ENCODE results near the gene CALHM5.

The CALHM5 gene

DNA sequence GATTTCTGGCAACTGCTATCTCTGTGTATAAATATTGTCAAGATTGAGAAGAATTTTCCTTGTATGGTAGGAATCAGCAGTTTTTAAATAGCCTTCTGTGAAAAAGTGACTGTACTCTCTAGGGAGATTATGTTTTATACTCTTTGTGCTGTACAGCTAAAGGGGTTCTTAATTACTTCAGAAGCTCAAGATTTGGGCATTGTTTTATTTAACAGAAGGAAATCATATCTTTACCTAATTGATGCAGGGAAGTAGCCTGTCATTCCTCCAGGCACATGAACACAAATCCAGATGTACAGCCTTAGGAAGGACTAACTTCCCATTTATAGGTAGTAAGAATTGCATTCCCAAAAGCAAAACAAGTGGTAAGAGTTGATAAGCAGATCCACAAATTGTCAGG is 1.3 kb downstream of the CALHM5 start:
- TF ChIP-seq TAF1 (IDR thresholded peaks at IDR 0.05; ENCODE audit: borderline replicate concordance, low read depth, low read length) (no peak), POLR2A (IDR thresholded peaks at IDR 0.05; ENCODE audit: low read depth, low read length) (no peak), POLR2AphosphoS5 (IDR thresholded peaks at IDR 0.05; ENCODE audit: low read depth, low read length) (no peak)
- no peak for DNase-seq (ENCODE audit: insufficient read length)
- FAIRE-seq: no peak

GRCh38 chr6:116513224-116513875 is 1.9 kb downstream of the CALHM5 start:
- no peak for DNase-seq (ENCODE audit: insufficient read length)
- no peak for TF ChIP-seq POLR2A (IDR thresholded peaks at IDR 0.05; ENCODE audit: low read depth, low read length)
- TF ChIP-seq POLR2AphosphoS5 (IDR thresholded peaks at IDR 0.05; ENCODE audit: low read depth, low read length): no peak
- TF ChIP-seq TAF1 (IDR thresholded peaks at IDR 0.05; ENCODE audit: borderline replicate concordance, low read depth, low read length): no peak
- FAIRE-seq: peak; percentile 58

- TF ChIP-seq POLR2AphosphoS5 (IDR thresholded peaks at IDR 0.05; ENCODE audit: low read depth, low read length) (no peak), TAF1 (IDR thresholded peaks at IDR 0.05; ENCODE audit: borderline replicate concordance, low read depth, low read length) (no peak), POLR2A (IDR thresholded peaks at IDR 0.05; ENCODE audit: low read depth, low read length) (no peak)
- no peak for DNase-seq (ENCODE audit: insufficient read length)
These were observed 2.7 kb downstream of the CALHM5 start for GRCh38 chr6:116514111-116514510.

DNA sequence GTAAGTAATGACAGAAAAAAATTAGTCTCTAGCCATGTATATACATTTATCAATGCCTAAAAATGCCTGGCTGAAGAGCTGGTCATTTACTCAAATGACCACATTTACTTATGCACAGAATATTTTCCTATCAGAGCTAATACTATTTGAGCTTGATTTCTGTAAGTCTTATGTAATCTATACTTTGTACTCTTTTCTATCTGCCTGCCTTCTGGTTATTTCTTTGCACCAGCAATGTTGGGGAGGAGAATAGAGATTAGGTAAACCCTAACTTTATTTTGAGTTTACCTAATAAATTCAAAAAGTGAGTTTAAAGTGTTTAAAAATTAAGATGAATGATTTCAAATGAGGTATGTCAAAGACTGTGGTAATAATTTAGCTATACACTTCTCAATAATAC is 3.7 kb downstream of the CALHM5 start:
- TF ChIP-seq POLR2A (IDR thresholded peaks at IDR 0.05; ENCODE audit: low read depth, low read length) (no peak), POLR2AphosphoS5 (IDR thresholded peaks at IDR 0.05; ENCODE audit: low read depth, low read length) (no peak), TAF1 (IDR thresholded peaks at IDR 0.05; ENCODE audit: borderline replicate concordance, low read depth, low read length) (no peak)
- FAIRE-seq: no peak
- no peak for DNase-seq (ENCODE audit: insufficient read length)

More at GRCh38 chr6:116514111-116514510, 2.7 kb downstream of the CALHM5 start:
- FAIRE-seq: no peak

DNA sequence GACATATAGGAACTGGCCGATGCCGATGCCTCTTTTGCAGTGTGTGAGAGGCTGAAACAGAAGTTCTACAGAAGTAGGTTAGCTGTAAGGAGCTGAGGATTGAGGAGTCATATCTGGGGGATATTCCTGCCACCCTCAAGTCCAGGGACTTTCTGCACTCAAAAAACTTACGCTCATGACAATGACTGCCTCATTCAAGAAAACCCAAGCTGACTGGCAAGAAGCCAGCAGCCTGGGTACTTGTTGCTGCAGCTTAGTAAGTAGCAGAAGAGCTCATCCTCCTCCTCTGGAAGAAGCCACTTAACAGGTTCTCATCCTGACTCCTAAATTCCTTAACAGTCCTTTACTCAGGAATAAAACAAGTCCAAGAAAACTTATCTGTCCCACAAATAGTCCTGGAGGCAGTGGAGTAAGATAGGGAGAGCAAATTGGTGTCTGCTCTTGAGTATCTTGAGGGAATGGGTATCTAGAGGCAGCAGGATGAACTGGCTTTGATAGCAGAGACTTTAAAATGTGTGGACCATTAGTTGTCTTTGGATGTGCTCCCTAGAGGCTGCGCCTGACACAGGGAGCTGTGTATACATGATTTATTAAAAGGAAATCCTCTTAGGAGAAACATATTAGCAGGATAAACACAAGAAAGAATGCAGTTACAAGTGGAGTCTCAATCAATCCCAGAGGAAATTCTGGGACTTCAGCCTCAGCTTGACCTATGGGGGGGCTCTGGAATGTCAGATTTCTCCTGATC is 7.4 kb downstream of the CALHM5 start:
- no peak for DNase-seq (ENCODE audit: insufficient read length)
- TF ChIP-seq TAF1 (IDR thresholded peaks at IDR 0.05; ENCODE audit: borderline replicate concordance, low read depth, low read length) (no peak), POLR2A (IDR thresholded peaks at IDR 0.05; ENCODE audit: low read depth, low read length) (no peak), POLR2AphosphoS5 (IDR thresholded peaks at IDR 0.05; ENCODE audit: low read depth, low read length) (no peak)
- no peak for FAIRE-seq

DNA sequence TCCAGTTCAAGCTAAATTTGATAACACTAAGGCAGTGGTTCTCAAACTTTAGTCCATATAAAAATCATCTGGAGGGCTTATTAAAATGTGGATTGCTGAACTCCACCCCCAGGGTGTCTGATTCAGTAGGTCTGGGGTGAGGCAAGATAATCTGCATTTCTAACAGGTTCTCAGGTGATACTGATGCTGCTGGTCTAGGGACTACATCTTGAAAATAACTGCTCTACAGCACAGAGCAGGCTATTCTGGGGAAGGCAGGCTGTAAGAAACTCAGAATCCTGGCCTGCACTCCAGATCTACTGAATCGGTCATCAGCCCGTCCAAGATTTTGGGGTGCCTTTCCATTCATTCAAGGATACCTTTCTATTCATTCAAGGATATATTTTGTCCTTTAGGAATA is 11.5 kb downstream of the CALHM5 start:
- no peak for TF ChIP-seq POLR2A (IDR thresholded peaks at IDR 0.05; ENCODE audit: low read depth, low read length)
- TF ChIP-seq POLR2AphosphoS5 (IDR thresholded peaks at IDR 0.05; ENCODE audit: low read depth, low read length): no peak
- no peak for TF ChIP-seq TAF1 (IDR thresholded peaks at IDR 0.05; ENCODE audit: borderline replicate concordance, low read depth, low read length)
- no peak for FAIRE-seq
- DNase-seq (ENCODE audit: insufficient read length): no peak

DNA sequence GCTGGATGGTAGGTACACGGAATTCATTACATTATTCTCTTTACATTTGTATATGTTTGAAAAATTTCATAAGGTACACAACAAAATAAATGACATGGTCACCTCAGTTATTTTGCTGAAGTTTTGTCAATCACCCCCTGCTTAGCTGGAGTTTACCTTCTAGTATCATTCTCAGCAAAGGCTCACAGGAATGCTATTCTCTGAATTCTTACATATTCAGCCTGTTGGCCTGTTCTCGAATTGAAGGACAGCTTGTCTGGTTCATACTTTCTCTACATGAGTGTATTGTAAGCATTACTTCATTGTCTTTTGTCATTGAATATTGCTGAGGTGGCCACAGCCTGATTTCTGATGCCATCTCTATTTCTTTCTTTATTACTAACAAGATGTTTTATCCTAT is 12.8 kb downstream of the CALHM5 start:
- DNase-seq (ENCODE audit: insufficient read length) (no peak), FAIRE-seq (peak; percentile 33)

GRCh38 chr6:116528133-116528532 is 16.7 kb downstream of the CALHM5 start:
- FAIRE-seq (no peak), DNase-seq (ENCODE audit: insufficient read length) (no peak)
- TF ChIP-seq TAF1 (IDR thresholded peaks at IDR 0.05; ENCODE audit: borderline replicate concordance, low read depth, low read length) (no peak), POLR2A (IDR thresholded peaks at IDR 0.05; ENCODE audit: low read depth, low read length) (no peak)

More for the DNA sequence above, 12.8 kb downstream of the CALHM5 start:
- TF ChIP-seq TAF1 (IDR thresholded peaks at IDR 0.05; ENCODE audit: borderline replicate concordance, low read depth, low read length) (no peak), POLR2AphosphoS5 (IDR thresholded peaks at IDR 0.05; ENCODE audit: low read depth, low read length) (no peak), POLR2A (IDR thresholded peaks at IDR 0.05; ENCODE audit: low read depth, low read length) (no peak)

DNA sequence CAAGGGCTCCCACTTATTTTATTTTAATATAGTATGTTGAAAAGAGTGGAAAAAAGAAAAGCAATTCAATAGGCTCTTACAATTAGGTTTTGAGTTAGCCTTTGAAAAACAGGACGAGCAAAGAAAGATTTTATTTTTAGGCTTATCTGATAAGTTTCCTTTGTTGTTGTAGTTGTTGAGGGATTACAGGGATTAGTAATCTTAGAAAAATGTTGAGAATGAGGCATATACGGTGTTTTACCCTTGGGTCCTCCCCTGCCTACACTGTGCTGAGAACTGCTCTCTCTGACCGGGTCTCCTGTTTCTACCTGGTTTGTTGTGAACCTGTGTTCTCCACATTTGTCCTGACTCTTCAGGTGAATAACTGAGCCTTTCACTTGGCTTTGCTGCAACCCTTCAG is 17.3 kb downstream of the CALHM5 start:
- FAIRE-seq: no peak
- DNase-seq (ENCODE audit: insufficient read length): no peak
- TF ChIP-seq POLR2AphosphoS5 (IDR thresholded peaks at IDR 0.05; ENCODE audit: low read depth, low read length): no peak
- no peak for TF ChIP-seq POLR2A (IDR thresholded peaks at IDR 0.05; ENCODE audit: low read depth, low read length)
- TF ChIP-seq TAF1 (IDR thresholded peaks at IDR 0.05; ENCODE audit: borderline replicate concordance, low read depth, low read length): no peak

- TF ChIP-seq POLR2A (IDR thresholded peaks at IDR 0.05; ENCODE audit: low read depth, low read length) (no peak), POLR2AphosphoS5 (IDR thresholded peaks at IDR 0.05; ENCODE audit: low read depth, low read length) (no peak), TAF1 (IDR thresholded peaks at IDR 0.05; ENCODE audit: borderline replicate concordance, low read depth, low read length) (no peak)
- DNase-seq (ENCODE audit: insufficient read length): no peak
- no peak for FAIRE-seq
These were observed 18.2 kb downstream of the CALHM5 start for GRCh38 chr6:116529466-116530290.

DNA sequence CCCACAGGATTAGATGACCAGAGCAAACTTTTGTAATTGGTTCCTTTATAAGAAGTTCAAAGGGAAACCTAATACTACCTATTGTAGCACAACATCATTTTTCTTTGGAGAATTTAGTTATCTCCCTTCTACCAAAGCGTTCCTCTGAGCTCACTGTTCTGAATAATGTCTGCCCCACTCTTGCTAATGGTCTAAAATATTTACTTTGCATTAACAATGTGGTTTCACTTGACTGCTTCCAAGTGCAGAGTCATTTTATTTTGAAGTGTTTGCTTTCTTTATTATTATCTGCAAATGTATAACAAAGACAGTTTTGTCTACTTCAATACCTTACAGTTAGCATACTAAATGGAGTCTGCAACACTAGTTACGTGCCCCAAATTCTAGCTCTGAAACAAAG is 19.0 kb downstream of the CALHM5 start:
- TF ChIP-seq POLR2AphosphoS5 (IDR thresholded peaks at IDR 0.05; ENCODE audit: low read depth, low read length): no peak
- FAIRE-seq (no peak), DNase-seq (ENCODE audit: insufficient read length) (no peak)
